ENCODE results near the gene FAM83G.

DNA sequence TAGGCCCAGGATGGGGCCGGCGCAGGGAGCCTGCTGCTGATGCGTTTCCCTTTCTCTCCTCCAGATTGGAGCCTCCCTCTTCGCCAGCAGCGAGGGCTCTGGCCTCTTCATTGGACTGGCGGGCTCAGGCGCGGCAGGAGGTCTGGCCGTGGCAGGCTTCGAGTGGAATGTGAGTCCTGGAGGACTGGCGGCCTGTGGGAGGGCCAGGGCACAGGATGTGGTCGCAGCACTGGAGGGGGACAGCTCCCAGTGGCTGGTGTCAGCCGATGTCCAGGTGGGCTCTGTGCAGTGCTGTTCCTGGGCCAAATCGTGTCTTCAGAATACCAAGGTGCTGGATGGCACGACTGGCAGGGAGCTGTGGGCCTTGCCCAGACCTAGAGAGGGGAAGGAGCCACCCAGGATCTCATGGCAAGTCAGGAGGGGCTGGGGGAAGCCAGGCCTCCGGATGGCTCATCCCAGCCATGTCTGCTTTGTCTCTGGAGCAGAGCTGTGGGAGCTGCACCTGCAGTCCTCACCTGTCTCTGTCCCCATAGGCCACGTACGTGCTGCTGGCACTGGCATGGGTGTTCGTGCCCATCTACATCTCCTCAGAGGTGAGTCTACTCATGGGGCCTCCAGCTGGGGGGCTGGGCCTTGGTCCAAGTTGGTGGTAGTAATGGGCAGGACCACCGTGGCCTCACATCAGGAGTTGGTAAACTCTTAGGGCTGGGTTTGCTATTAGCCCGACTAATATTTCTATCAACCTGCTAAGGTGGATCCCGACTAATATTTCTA lies 45.3 kb downstream of the FAM83G start:
- no peak for TF ChIP-seq YY1 (IDR thresholded peaks at IDR 0.05; ENCODE audit: insufficient read depth, insufficient read length)
- no peak for TF ChIP-seq SUZ12 (IDR thresholded peaks at IDR 0.05; ENCODE audit: extremely low read depth, insufficient read depth, insufficient read length)
- TF ChIP-seq ZNF274 (IDR thresholded peaks at IDR 0.05; ENCODE audit: low read depth, low read length): no peak
